Stimulated activated CD4-positive, alpha-beta T cell treated with anti-CD3 and anti-CD28 coated beads, Interleukin-12 subunit alpha, Interleukin-12 subunit beta, amount 100 ng/mL, for 48 hours (primary cell): ENCODE results near the gene CMPK2.
A peak's percentile ranks its signal among the peaks of the same experiment; 100 is the strongest.
"Not testable (repeated sequence)": the region's sequence is repeated elsewhere in the genome, so short reads cannot be mapped to it uniquely, and the experiment has no call there.

Experiments used
- DNase-seq, 3 donors: peaks; one replicate each; pipeline ENCODE4 v3.0.0-alpha.2; 2020; ENCODE audit warnings: low read depth in 2 of 3, low spot score in 1 of 3

Gene CMPK2

DNA sequence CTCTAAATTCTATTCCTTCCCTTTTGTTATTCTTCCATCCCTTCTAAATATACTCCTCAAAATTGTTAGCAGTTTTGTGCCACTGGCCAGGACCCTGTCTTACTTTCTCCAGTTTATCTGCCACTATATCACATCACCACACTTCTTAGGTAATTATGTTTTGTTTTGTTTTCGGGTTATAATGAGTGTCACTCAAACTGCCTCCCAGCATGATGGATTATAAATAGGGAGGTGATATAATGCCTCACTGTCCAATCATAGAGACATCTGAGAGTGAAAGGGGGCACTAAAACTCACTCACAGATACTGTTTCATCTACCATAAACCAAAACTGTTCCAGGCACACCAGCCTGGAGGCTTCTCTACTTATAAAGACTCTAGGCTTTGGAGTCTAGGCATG, 15.3 kb upstream of the CMPK2 start:
- no peak for DNase-seq

DNA sequence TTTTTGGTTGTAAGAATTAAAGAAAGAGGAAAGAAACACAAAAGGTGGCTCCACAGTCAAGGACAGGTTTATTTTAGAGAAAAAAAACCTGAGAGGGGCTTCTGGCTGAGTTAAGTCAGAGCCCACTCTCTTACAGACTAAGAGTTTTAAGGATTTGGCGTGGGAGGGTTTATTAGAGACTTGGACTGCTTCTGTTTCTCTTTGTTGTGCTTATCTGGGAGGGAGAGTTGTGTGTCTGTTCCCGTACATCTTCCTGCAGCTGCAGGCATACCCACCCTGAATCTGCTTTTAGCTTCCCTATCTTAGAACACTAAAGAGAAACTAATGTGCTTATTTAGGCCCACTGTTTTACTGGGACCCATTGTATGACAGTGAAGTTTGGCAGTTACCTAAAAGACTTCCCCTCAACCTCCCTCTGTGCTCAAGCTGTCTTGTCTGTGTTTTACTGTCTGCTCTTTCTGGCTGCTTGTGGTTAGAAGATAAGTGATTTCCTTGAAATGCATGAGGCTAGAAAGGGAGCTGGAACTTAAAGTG, 14.6 kb upstream of the CMPK2 start:
- DNase-seq = no peak

DNA sequence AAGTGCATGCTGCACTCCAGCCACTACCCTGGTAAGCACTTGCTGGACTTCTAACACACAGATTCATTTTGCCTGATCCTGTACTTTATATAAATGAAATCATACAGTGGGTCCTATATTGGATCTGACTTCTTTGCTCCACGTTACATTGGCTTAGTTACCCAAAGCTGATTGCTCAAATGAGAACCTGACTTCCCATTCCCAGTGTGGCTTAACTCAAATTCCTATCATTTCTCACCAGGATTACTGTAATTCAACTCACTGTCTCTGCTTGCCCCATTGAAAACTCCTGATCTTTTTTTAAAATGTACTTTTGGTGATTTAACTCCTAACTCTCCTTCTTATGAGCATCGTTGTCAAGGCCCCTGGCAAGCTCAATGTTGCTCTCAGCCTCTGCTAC, 13.3 kb upstream of the CMPK2 start:
- no peak for DNase-seq

DNA sequence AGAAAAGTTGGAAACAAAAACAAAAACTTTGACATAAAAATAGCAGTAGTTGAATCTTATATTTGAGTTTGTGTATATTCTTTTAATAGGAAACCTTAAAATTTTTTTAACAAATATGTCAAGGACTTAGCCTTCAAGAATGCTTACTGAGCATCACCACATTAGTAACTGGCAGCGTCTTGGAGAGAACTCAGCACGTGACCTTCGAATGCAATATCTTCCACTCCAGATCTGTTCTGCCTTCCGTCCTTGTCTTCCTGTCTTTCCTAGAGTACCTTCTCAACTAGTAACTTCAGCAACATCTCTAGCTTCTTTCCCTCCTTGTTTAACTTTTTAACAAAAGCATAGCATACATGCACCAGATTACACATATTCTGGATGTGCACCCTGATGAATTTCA, 12.8 kb upstream of the CMPK2 start:
- DNase-seq = no peak

DNA sequence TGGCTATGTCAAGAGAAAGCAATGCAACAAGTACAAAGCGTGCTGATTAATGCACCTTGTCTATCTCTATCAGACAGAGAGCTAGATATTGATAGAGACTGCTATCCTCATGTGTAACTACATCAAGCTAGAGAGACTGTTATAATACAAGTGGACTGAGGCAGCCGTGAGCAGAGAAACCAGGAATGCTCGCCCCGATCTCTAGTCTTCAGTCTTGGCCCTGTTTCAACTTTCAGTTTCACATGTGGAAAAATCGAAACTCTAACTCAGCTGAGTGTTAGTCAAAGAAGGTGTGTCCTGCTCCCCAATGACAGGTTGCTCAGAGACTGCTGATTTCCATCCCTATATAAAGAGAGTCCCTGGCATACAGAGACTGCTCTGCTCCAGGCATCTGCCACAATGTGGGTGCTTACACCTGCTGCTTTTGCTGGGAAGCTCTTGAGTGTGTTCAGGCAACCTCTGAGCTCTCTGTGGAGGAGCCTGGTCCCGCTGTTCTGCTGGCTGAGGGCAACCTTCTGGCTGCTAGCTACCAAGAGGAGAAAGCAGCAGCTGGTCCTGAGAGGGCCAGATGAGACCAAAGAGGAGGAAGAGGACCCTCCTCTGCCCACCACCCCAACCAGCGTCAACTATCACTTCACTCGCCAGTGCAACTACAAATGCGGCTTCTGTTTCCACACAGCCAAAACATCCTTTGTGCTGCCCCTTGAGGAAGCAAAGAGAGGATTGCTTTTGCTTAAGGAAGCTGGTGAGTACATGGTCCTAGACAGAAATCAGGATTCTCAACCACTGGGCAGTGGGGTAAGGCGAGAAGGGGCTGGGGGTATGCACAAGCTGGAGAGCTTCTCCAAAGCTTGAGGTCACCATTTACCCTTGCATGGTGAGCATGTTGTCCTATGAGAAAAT, 11.9 kb upstream of the CMPK2 start, which contains the start of gene RSAD2:
Gene RSAD2, plus strand, starts transcription at position 376 of the 903 bp plus-strand sequence. Its CDS starts 24 bp downstream, at position 400.
- peak in 1 of 3 donors; percentile 38 for DNase-seq

DNA sequence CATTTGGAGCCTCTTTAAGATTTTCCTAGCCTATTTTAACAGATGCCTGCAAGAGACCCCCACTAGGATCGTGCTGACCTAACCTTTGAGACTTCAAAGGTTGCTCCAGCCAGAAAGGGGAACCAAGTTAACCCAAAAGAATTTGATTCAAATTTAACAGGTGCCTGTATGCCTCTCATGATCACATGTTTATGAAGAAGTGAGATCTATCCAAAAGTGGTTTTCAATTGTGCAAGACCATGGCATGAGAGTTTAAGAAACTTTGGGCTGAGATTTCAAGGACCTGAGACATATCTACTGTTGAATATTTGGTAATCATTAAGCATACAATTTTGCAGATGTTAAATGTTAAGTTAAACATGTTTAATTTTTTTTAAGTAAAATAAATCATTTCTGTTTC, 10.6 kb upstream of the CMPK2 start:
- DNase-seq = no peak

DNA sequence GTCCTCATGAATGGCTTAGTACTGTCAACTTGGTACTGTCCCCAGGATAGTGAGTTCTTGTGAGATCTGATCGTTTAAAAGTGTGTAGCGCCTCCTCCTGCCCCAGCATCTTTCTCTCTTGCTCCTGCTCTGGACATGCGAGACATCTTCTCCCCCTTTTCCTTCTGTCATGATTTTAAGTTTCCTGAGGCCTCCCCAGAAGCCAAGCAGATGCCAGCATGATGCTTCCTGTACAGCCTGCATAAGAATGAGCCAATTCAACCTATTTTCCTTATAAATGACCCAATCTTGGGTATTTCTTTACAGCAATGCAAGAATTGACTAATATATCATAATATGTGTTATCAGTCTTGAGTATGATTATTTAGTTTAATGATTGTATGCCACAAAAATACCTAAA, 8.3 kb upstream of the CMPK2 start:
- no peak for DNase-seq

DNA sequence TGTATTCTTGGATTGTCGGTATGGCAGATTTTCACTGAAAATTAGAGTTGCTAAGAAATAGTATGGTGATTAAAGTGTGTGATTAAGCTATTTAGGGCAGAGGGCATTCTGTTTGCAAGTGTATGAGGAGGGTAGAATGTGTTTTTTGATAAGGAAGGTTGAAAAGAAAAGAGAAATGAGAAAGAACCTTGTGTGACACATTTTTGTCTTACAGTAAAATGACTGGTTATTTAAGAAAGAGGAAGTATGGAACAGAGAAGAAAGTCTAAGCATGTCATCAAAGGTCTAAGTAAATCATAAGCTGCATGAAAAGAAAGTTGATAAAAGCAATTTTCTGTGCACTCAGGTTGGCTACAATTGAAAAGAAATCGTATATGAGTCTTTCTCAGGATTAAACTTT, 6.7 kb upstream of the CMPK2 start:
- no peak for DNase-seq

DNA sequence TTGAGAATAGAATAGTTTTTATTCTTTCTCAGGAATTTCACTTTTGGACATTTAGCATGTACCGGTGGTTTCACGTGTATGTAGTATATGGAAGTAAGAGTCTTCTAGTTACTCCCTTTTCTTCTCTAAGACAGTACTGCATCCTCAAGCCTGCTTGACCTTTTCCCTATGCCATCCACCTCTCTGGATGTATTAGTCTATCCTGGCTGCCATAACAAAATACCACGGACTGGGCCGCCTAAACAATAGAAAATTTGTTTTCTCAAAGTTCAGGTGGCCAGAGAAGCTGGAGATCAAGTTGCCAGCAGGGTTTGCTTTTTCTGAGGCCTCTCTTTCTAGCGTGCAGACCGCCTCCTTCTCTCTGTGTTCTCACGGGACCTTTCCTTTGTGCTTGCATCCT, 1.3 kb upstream of the CMPK2 start:
- no peak for DNase-seq

DNA sequence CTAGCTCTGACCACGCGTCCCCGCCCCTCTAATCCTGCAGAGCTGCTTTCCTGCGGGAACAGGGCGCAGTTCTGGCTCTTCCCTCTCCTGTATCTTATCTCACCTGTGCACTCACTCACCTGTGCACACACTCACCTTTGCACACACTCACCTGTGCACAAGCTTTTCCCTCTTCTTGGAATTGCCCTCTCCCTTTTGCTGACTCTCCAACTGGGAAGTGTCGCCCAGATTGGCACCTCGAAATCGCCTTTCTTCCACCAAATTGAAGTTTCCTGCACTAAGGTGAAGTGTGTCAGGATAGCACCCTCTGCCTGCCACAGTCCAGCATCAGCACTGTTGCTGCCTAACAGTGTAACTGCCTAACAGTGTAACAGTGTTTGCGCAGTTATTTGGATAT, 566 bp upstream of the CMPK2 start:
- DNase-seq = no peak

DNA sequence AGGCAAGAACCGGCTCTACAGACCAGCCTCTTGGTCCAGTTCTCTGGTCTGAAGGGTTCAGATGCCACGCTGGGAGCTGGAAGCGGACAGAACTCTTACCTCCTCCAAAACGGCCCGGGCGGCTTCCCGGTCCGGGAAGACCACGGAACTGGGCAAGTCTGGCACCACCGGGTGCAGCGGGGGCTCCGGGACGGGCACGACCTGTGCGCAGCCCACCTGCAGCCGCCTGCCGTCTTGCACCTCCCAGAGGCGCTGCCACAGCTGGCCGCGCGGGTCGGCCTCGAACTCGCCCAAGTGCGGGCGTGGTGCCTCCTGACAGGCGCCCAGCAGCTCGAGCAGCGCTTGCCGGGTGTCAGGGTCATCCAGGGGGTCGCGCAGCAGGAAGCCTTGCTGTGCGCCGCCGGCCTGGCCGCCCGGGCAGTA, 773 bp downstream of the CMPK2 start:
- DNase-seq = no peak

DNA sequence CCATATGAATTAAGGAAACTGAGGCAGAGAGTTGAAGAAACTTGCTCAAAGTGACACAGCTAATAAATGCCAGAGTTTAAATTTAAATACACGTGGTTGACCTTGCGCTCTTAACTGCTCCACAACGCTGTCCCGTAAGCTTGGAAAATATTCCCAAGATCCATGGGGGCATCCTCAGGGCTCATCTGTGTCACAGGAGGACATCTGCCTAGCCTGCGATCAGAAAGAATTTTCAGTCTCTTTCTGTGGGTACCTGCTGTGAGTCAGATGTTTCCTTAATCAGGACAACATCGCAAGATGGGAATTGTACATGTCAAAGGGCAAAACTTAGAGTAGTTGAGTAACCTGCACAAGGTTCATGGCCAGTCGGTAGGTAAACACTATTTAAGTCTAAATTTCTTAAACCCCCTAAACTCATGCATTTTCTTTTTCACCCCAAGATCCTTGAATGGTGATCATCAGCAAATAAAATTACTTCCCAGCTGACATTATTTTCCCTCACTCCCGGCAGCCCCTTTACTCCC, 1.4 kb downstream of the CMPK2 start:
- no peak for DNase-seq

DNA sequence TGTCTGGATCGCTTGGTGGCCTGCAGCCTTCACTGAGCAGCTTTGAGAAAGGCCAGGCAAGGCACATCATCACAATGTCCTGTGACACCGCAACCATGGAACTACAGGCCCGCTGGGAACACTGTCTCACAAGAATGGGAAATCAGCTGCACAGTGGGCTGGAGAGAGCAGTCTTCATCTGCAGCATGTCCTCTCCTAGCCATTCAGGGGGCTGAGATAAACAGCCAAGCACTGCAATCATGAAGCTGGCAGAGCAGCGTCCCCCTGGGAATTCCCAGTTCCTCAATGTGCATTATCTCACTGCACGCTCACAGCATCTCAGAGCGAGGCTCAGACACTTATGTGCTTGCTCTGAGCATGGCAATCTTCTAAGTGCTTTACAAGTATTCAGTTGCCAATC, 1.9 kb downstream of the CMPK2 start:
- no peak for DNase-seq

DNA sequence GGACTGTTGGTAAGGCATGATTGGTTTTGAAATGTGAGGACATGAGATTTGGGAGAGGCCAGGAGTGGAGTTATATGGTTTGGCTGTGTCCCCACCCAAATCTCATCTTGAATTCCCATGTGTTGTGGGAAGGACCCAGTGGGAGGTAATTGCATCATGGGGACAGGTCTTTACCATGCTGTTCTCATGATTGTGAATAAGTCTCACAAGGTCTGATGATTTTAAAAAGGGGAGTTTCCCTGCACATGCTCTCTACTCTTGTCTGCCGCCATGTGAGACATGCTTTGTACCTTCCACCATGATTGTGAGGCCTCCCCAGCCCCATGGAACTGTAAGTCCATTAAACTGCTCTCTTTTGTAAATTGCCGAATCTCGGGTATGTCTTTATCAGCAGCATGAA, 5.4 kb downstream of the CMPK2 start:
- no peak for DNase-seq

DNA sequence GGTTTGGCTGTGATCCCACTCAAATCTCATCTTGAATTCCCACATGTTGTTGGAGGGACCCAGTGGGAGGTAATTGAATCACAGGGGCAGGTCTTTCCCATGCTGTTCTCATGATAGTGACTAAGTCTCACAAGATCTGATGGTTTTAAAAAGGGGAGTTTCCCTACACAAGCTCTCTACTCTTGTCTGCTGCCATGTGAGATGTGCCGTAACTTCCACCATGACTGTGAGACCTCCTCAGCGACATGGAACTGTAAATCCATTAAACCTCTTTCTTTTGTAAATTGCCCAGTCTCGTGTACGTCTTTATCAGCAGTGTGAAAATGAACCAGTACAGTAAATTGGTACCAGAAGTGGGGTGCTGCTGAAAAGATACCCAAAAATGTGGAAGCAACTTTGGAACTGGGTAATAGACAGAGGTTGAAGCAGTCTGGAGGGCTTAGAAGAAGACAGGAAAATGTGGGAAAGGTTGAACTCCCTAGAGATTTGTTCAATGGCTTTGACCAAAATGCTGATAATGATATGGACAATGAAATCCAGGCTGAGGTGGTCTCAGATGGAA, 7.2 kb downstream of the CMPK2 start:
- not testable (repeated sequence) for DNase-seq

DNA sequence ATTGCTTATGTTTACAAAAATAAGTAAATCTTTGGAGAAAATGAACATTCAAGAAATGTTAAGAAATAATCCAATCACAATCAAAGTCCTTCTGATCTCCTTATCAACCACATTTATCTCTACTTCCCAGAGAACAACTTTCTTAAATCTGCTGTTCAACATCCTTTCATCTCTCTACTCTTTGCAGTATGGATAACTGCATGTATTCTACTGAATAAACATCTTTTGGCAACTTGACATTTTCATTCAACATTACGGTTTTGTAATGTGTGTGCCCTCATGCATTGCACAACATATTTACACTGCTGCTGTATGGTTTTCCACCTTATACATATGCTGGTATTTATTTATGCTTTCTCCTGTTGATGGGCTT, 9.2 kb downstream of the CMPK2 start:
- no peak for DNase-seq

DNA sequence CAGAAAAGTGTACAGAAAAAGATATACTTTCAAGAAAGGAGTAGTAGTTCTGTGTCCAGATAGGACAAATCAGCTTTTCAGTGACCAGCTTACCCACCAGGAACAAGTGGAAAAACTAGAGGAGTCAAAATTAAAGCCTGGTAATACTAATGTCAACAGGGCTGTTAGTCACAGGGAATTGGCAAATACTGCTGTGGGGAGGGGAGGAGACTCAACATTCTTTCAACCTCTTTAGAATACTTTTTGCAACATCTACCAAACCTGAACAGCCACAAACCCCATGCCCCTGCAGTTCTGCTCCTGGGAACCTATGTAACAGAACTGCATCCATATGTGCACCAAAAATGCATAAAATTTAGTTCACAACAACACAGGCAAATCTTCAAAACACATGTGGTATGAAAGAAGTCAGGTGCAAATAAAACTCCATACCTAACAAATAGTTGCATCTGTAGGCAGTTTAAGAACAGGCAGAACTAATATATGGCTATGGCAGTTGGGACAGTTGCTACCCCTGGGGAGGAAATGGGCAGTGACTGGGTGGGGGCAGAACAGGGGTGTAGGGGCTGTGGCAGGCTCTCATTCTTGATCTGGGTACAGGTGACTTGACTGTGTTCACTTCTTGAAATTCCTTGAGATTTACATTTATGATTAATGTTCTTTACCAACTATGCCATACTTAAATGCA, 9.7 kb downstream of the CMPK2 start:
- DNase-seq = no peak

DNA sequence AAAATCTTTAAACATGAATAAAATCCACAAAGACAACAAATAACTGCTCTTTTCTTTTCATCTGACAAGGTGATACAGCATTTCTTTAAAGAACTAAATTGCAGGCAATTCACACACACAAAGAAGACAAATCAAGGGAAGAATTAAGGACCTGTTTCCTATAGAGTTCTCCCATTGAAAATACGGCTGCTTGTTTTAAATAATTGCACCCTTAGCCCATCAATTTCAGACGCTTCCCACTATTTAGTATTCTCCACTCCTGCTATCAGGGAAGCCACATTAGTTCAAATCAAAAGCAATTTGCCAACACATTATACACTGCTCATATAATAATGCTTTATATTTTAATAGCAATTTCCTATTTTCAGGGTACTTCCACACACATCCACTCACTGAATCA, 11.3 kb downstream of the CMPK2 start:
- DNase-seq = no peak

DNA sequence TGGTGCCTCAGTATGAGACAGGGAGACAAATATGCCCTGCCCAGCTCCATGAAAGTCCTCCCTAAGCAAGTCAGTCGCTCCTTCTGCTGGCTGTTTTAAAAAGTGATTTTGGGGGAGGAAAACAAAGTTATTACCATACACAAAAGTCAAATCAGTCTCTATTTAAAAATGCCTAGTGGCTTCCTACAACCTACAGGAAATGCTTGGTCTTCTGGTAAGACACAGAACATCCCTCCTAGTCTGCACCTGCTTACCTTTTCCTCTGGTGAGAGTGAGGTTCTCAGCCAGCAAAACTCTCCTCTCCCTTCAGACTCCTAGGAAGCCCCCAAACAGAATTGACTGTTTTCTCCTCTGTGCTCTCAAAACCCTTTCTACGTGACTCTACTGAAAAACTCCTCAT, 13.5 kb downstream of the CMPK2 start:
- DNase-seq = no peak

DNA sequence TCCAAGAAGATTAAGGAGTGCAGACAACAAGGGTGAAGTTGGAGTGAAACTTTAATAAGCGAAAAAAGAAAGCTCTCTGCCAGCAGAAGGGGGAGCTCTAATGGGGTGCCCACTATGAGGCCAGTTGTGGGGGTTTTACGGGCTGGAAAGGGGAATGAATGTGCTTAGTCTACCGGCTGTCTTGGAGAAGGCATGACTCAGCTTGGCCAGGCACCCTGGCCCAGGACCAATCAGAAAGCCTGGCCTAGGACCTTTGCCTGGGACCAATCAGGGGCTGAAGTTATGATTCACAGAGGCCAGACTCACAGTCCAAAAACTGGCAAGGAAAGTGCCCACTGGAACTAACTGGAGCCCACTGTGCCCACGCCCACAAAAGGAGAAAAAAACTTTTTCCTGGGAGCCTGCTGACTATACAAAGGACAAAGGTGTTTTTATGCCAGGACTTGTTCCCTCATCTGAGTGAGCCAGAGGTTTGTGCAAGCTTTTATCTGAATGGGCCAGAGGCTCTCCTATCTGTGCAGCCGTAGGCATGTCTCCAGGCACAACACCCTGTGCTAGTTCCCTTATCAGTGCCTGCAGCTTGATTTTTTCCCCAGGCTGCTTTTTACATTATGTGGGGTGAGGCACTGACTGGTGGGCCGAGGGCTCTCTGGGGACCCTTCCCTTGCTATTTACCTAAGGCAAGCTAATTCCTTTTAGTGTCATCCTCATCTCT, 18.6 kb downstream of the CMPK2 start:
- DNase-seq = no peak

DNA sequence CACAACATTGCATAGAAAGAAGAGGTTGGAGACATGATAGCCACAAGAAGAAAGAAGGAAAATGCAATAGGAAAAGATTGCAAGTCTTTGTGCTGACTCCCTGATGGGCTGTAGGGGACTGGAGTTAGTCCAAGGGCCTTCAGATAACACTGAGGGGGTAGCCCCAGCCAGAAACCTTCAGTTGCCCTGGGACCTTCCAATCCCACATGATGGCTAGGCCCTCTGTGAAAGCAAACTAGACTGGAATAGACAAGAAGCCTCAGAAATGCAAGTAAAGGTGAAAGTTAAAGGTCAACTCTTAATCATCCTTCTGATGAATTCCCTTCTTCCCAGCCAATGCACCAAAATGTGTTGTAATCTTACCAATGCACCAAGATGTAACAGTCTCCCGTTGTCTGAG, 19.2 kb downstream of the CMPK2 start:
- no peak for DNase-seq
